IPS DF 6.9 (cell line): ENCODE measurements around the gene DBT.
"Not testable (repeated sequence)": the region's sequence is repeated elsewhere in the genome, so short reads cannot be mapped to it uniquely, and the experiment has no call there.

ENCODE experiments used
- DNase-seq: peaks from one replicate; pipeline ENCODE4 v3.0.0-alpha.2; 2013; ENCODE audit warnings: low read depth, low spot score
- H3K27ac ChIP-seq: one replicate; pipeline ENCODE4 v1.5.1; 2013; ENCODE audit warnings: low read length, control low read depth
- H3K27me3 ChIP-seq: 2 replicates; pipeline ENCODE4 v1.6.1; 2013; ENCODE audit warnings: mild to moderate bottlenecking, low read length; ENCODE audit not compliant: control insufficient read depth, insufficient read depth
- H3K36me3 ChIP-seq: 2 replicates; pipeline ENCODE4 v1.6.1; 2013; ENCODE audit warnings: low read length; ENCODE audit not compliant: control insufficient read depth, insufficient read depth
- H3K4me1 ChIP-seq: 2 replicates; pipeline ENCODE4 v1.6.1; 2013; ENCODE audit warnings: low read length; ENCODE audit not compliant: control insufficient read depth, insufficient read depth
- H3K4me3 ChIP-seq: 2 replicates; pipeline ENCODE4 v1.5.1; 2013; ENCODE audit warnings: mild to moderate bottlenecking, low read length
- H3K9me3 ChIP-seq: 2 replicates; pipeline ENCODE4 v1.6.1; 2013; ENCODE audit warnings: low read length, inconsistent platforms; ENCODE audit not compliant: control insufficient read depth, insufficient read depth
- WGBS: extraction: QIAGEN DNeasy Blood & Tissue Kit; methylation state at CpG from one replicate; pipeline ENCODE4 v1.1.7; 2013; ENCODE audit warnings: mixed read lengths, missing lambda C conversion rate; ENCODE audit not compliant: insufficient read length, insufficient coverage; 5-methylcytosine and 5-hydroxymethylcytosine counted together

DBT gene

GRCh38 chr1:100277866-100278265, 28.2 kb upstream of the DBT start:
- H3K27ac ChIP-seq: no peak overlapping the region
- peaks cover 6% of the 10 kb centered on the region; the same call in 1 of the 2 replicates for H3K36me3 ChIP-seq
- no peak overlapping the region for H3K4me3 ChIP-seq
- H3K27me3 ChIP-seq: no peaks in the 10 kb centered on the region
- H3K9me3 ChIP-seq: no peaks in the 10 kb centered on the region
- H3K4me1 ChIP-seq: no peaks in the 10 kb centered on the region
- no peak for DNase-seq
- no CpG with 5 or more reads among the region's 1 CpG for WGBS

DNA sequence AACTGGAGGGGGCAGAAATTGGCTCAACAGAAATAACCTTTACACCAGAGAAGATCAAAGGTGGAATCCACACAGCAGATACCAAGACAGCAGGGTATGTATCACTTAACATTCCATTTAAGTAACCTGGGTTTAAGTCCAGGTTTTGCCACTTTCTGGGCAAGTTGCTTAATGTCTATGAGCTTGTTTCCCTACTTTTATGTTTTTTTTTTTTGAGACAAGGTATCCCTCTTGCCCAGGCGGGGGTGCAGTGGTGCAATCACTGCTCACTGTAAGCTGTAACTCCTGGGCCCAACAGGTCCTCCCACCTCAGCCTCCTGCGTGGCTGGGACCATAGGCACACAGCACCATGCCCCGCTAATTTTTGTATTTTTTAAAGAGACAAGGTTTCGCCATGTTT, 18.6 kb upstream of the DBT start:
- DNase-seq: no peak
- no peak overlapping the region for H3K27ac ChIP-seq
- no peak overlapping the region for H3K4me3 ChIP-seq
- no CpG with 5 or more reads among the region's 4 CpGs for WGBS
- H3K27me3 ChIP-seq: no peaks in the 10 kb centered on the region
- H3K4me1 ChIP-seq: no peaks in the 10 kb centered on the region
- peaks cover 6% of the 10 kb centered on the region; the same call in 1 of the 2 replicates for H3K36me3 ChIP-seq
- H3K9me3 ChIP-seq: no peaks in the 10 kb centered on the region

DNA sequence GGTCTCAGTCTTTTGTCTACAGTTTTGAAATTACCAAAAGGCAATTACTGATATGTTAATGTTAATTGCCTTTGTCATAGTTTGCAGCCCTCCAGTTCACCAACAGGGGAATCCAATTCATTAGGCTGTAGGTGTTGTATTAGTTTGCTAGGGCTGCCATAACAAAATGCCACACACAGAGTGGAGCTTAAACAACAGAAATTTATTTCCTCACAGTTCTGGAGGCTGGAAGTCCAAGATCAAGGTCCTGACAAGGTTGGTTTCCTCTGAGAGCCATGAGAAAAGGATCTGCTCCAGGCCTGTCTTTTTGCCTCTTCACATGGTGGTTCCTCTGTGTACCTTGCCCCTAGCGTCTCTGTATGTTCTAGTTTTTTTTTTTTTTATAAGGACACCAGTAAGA, 17.6 kb upstream of the DBT start:
- H3K9me3 ChIP-seq: no peaks in the 10 kb centered on the region
- no peak overlapping the region for H3K4me3 ChIP-seq
- DNase-seq: no peak
- no peaks in the 10 kb centered on the region for H3K4me1 ChIP-seq
- H3K36me3 ChIP-seq: peaks cover 6% of the 10 kb centered on the region; the same call in 1 of the 2 replicates
- H3K27me3 ChIP-seq: no peaks in the 10 kb centered on the region
- WGBS: no CpG with 5 or more reads among the region's 1 CpG
- no peak overlapping the region for H3K27ac ChIP-seq

DNA sequence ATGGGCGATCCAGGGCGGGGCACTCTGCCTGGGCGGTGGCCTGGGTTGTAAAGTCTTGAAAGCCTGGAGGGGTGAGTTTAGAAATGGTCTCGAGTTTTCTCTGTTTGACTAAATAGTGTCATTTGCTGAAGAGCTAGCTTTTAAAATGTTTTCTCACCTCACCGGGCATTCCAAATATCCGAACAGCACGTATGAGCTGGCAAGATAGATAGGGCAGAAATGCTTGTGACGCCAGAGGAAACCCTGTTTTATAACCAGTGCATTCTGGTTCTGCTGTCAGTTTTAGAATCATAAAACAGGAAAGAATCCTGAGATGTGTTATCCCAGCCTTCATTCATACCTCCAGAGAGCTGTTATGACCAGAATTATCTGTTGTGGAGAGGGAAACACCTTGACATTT, 17.1 kb upstream of the DBT start:
- no CpG with 5 or more reads among the region's 8 CpGs for WGBS
- Histone ChIP-seq H3K4me3 (peak overlapping the region; percentile 78; the same call in 1 of the 2 replicates), H3K4me1 (no peaks in the 10 kb centered on the region), H3K27me3 (no peaks in the 10 kb centered on the region), H3K36me3 (peaks cover 6% of the 10 kb centered on the region; the same call in 1 of the 2 replicates), H3K9me3 (no peaks in the 10 kb centered on the region), H3K27ac (no peak overlapping the region)
- DNase-seq: no peak

DNA sequence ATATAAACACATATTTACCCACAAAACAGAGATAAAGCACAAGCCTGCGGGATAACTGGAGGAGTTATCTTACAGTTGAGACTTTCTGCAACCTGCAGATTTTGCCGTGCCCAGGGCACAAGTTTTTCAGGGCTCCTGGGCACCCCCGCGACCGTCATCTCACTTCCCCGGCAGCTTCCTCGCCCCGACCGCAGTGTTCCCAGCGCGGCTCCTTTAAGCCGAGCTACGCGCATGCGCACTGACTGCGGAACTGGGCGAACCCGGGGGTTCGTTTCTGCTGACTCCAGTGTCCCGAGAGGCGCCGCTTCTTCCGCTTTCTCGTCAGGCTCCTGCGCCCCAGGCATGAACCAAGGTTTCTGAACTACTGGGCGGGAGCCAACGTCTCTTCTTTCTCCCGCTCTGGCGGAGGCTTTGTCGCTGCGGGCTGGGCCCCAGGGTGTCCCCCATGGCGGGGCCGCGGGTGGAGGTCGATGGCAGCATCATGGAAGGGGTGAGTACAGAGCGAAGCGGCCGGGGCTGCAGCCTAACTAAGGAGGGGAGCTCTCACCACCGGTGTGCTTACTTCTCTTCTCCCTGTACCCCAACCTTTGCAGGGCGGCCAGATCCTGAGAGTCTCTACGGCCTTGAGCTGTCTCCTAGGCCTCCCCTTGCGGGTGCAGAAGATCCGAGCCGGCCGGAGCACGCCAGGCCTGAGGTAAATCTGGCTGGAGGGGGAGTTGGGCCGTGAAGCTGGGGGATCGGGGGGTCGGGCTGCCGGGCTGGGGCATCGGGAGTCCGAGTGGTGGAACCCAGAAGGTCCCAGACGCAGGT, 16.5 kb upstream of the DBT start, which contains the start of gene RTCA:
TSS of gene RTCA (plus strand) at position 286 of the 810 bp plus-strand sequence. CDS start at position 446, 160 bp downstream.
- no CpG with 5 or more reads among the region's 53 CpGs for WGBS
- peaks cover 6% of the 10 kb centered on the region; the same call in 1 of the 2 replicates for H3K36me3 ChIP-seq
- DNase-seq: peak; percentile 97
- no peaks in the 10 kb centered on the region for H3K27me3 ChIP-seq
- H3K4me1 ChIP-seq: no peaks in the 10 kb centered on the region
- H3K9me3 ChIP-seq: no peaks in the 10 kb centered on the region
- no peak within 1 kb of the TSS for H3K27ac ChIP-seq
- H3K4me3 ChIP-seq: peak within 1 kb of the TSS; percentile 78

DNA sequence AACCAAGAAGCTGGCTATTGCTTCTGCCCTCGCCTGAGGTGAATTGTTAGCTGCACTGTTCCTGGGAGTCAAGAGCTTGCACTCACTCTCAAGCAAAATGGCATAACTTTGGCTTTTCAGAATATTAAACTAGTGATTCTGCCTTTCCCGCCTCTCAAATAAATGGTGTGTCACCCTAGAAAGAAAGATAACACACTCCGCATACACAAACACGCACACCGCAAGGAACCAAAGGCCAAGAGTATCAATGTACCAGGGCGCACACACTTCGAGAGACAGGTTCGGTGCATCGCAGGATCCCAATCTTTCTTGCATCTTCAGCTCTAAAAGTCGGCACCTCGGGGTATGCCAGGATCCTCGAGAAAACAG, 15.9 kb upstream of the DBT start:
- peaks cover 6% of the 10 kb centered on the region; the same call in 1 of the 2 replicates for H3K36me3 ChIP-seq
- WGBS: no CpG with 5 or more reads among the region's 12 CpGs
- H3K4me1 ChIP-seq: no peaks in the 10 kb centered on the region
- no peaks in the 10 kb centered on the region for H3K9me3 ChIP-seq
- H3K4me3 ChIP-seq: peak overlapping the region; percentile 78; the same call in 1 of the 2 replicates
- H3K27me3 ChIP-seq: no peaks in the 10 kb centered on the region
- DNase-seq: no peak
- no peak overlapping the region for H3K27ac ChIP-seq

DNA sequence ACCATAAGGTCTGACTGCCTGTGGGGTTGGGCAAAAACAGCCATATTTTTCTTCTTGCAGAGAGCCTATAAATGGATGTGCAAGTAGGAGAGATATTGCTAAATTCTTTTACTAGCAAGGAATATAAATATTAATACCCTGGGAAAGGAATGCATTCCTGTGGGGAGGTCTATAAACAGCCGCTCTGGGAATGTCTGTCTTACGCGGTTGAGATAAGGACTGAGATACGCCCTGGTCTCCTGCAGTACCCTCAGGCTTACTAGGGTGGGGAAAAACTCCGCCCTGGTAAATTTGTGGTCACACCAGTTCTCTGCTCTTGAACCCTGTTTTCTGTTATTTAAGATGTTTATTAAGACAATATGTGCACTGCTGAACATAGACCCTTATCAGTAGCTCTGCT, 14.4 kb upstream of the DBT start:
- not testable (repeated sequence) for H3K9me3 ChIP-seq, H3K36me3 ChIP-seq, DNase-seq, H3K4me1 ChIP-seq, H3K4me3 ChIP-seq, H3K27ac ChIP-seq, H3K27me3 ChIP-seq
- no CpG with 5 or more reads among the region's 5 CpGs for WGBS

- H3K4me3 ChIP-seq: no peak overlapping the region
- DNase-seq: no peak
- H3K36me3 ChIP-seq: no peaks in the 10 kb centered on the region
- H3K4me1 ChIP-seq: no peaks in the 10 kb centered on the region
- no peaks in the 10 kb centered on the region for H3K9me3 ChIP-seq
- no peak overlapping the region for H3K27ac ChIP-seq
- no peaks in the 10 kb centered on the region for H3K27me3 ChIP-seq
Measured at GRCh38 chr1:100261686-100262085, 12.1 kb upstream of the DBT start.

GRCh38 chr1:100258427-100258826, 8.8 kb upstream of the DBT start:
- not testable (repeated sequence) for H3K9me3 ChIP-seq

GRCh38 chr1:100256273-100256672, 6.6 kb upstream of the DBT start:
- not testable (repeated sequence) for H3K27me3 ChIP-seq, H3K4me1 ChIP-seq, H3K36me3 ChIP-seq, DNase-seq, H3K27ac ChIP-seq, H3K4me3 ChIP-seq, H3K9me3 ChIP-seq
- WGBS: no CpG with 5 or more reads among the region's 5 CpGs

More at GRCh38 chr1:100258427-100258826, 8.8 kb upstream of the DBT start:
- not testable (repeated sequence) for H3K4me3 ChIP-seq, H3K36me3 ChIP-seq, H3K4me1 ChIP-seq, H3K27ac ChIP-seq, DNase-seq, H3K27me3 ChIP-seq
- no CpG with 5 or more reads among the region's 6 CpGs for WGBS

GRCh38 chr1:100253552-100253951, 3.9 kb upstream of the DBT start:
- DNase-seq: no peak
- no peaks in the 10 kb centered on the region for H3K27me3 ChIP-seq
- H3K36me3 ChIP-seq: no peaks in the 10 kb centered on the region
- whole genome bisulfite sequencing: no CpG with 5 or more reads among the region's 10 CpGs
- no peaks in the 10 kb centered on the region for H3K9me3 ChIP-seq
- H3K4me1 ChIP-seq: no peaks in the 10 kb centered on the region
- H3K27ac ChIP-seq: no peak overlapping the region
- H3K4me3 ChIP-seq: no peak overlapping the region
